Retinal pigment epithelial cell (primary cell): ENCODE results near the gene ENG.

Experiments
- DNase-seq: peaks from one replicate; pipeline ENCODE4 v3.0.0-alpha.2; 2010; ENCODE audit warnings: low read depth
- H3K4me3 ChIP-seq: 2 replicates; pipeline ENCODE4 v1.5.1; 2011; ENCODE audit warnings: mild to moderate bottlenecking, low read length, control low read depth, moderate library complexity
- TF ChIP-seq, protein P1 (sequence below): conservative IDR thresholded peaks from 2 replicates; pipeline ENCODE4 v1.5.1; 2011; ENCODE audit warnings: low read depth, low read length, control low read depth, inconsistent platforms

ENG gene

DNA sequence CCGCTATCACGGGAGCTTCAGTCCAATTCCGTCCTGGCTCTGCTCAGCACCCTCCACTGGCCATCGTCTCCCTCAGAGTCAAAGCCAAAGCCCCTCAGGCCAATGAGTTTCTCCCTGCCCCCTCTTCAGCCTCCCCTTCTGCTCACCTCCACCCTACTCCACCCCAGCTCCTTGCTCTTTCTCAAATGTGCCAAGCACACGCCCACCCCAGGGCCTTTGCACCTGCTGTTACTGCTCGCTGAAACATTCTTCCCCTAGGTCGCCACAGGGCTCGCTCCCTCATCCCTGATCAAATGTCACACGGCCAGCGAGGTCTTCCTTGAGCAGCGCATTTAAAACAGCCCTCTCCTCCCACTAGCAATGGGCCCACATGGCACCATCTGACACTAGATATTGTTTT, 6.3 kb upstream of the ENG start:
- DNase-seq = no peak
- TF ChIP-seq, protein P1, sequence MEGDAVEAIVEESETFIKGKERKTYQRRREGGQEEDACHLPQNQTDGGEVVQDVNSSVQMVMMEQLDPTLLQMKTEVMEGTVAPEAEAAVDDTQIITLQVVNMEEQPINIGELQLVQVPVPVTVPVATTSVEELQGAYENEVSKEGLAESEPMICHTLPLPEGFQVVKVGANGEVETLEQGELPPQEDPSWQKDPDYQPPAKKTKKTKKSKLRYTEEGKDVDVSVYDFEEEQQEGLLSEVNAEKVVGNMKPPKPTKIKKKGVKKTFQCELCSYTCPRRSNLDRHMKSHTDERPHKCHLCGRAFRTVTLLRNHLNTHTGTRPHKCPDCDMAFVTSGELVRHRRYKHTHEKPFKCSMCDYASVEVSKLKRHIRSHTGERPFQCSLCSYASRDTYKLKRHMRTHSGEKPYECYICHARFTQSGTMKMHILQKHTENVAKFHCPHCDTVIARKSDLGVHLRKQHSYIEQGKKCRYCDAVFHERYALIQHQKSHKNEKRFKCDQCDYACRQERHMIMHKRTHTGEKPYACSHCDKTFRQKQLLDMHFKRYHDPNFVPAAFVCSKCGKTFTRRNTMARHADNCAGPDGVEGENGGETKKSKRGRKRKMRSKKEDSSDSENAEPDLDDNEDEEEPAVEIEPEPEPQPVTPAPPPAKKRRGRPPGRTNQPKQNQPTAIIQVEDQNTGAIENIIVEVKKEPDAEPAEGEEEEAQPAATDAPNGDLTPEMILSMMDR = no peak
- H3K4me3 ChIP-seq = no peak overlapping the region

DNA sequence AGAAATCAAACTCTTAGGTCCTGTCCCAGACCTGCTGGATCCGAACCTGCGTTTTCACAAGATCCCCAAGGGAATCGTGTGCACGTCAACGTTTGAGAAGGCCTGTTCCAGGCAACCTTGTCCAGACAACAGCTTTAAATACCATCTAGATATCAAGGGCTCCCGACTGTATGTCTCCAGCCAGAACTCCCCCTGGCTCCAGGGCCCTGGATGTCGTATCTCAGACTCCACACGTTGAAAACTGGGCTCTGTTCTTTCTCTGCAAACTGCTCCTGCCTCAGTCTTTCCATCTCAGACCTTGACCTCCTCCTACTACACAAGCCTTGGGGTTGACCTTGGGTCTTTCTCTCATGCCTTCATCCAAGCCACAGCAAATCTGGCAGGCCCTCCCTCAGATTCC, 5.8 kb upstream of the ENG start:
- no peak for DNase-seq
- TF ChIP-seq, protein P1 = no peak
- H3K4me3 ChIP-seq = no peak overlapping the region

DNA sequence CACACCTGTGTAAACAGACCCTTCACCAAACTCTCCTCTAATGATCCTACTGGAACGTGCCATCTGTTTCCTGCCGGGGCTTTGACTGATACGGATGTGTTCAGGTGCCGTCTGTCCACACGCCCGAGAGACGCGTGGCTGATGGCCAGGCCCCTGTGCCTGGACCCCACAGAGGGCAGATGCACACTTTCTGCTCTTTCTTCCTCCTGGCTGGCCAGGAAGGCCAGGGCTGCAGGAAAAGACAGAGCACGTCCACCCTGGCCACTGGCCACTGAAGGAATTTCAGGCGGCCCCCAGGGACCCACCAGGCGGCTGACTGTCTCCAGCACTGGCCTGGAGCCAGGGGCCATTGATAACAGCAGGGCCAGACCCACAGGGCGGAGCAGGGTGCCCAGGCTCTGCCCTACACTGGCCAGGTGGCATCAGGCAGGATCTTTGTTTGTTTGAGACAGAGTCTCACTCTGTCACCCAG, 3.6 kb upstream of the ENG start:
- DNase-seq = no peak
- H3K4me3 ChIP-seq = no peak overlapping the region
- TF ChIP-seq, protein P1 = no peak

DNA sequence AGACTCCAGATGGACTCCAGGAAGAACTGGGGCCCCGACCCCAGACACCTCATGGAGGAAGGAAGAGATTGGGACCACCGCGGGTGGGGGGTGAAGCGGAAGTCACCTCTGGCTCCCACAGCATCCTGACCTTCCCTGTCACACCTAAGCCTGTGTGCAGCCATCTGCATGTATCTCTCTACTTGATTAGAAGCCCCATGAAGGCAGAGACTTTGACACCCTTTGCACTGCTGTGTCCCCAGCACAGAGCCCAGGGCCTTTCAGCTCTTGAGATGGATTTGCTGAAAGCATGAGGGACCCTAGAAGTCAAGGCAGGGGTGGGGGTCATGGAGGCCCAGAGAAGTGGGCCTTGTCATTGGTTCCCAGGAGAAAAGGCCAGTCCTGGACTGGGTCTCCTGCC, 2.8 kb upstream of the ENG start:
- no peak overlapping the region for H3K4me3 ChIP-seq
- TF ChIP-seq, protein P1 = no peak
- no peak for DNase-seq

DNA sequence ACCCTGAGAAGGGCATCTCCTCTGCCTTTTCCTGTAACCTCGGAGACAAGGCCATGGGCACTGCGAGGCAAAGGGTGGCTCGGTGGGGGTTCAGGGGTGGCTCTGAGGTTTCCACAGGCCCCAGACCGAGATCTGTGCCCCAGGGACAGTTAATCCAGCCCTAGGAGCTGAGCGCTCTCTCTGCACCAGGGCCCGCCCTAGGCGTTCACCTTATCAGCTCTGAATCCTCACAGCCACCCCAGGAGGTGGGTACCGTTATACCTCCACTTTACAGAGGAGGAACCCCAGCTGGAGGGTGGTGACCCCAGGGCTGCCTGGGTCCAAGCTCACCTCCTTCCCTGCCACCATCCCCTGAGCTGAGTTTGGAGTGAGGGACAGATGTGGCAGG, 2.3 kb upstream of the ENG start:
- H3K4me3 ChIP-seq = no peak overlapping the region
- TF ChIP-seq, protein P1 = no peak
- DNase-seq = no peak

DNA sequence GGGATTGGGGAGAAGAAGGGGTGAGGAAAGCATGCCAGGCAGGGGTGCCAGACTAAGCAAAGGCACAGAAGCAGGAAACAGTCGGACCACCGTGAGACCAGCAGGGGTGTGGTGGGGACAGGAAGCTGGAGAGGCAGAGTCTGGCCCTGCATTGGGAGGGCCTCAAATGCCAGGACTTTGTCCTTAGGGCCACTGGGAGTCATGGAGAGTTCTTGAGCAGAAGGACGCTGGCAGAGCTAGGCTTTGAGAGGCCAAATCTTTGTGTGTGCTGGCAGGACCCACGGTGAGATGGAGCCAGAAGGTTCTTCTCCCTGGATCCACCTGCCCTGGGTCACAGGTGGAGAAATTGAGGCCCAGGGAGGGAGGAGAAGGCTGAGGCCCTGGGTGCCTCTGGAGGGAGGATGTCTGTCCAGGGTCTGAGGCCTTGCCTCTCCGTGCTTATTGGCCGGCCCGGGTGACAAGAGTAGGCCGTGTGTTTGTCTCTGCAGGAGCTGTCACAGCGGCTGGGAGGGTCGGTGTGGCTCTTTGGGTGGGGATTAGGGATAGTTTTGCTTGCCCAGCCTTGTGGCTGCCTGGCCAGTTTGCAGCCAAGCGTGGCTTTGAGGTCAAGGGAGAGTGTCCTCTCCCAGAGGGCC, 1.8 kb upstream of the ENG start:
- TF ChIP-seq, protein P1 = no peak
- no peak overlapping the region for H3K4me3 ChIP-seq
- DNase-seq = no peak

DNA sequence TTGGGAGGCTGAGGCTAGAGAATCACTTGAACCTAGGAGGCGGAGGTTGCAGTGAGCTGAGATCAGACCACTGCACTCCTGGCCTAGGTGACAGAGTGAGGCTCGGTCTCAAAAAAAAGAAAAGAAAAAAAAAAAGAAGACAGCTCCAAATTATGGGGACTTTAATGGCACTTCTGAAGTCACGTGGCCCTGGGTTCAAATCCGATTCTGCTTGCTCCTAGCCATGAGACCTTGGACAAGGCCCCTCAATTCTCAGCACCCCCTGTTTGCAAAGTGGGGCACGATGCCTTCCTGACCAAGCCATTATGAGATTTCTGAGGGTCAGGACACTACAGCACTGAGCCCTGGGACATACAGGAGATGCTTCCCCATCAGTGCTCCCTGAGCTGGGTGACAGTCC, 1.1 kb upstream of the ENG start:
- no peak overlapping the region for H3K4me3 ChIP-seq
- DNase-seq = no peak
- TF ChIP-seq, protein P1 = no peak
